Gastrocnemius medialis (tissue), 4 donors: ENCODE data around the gene BRINP1.

ENCODE experiments used
- CTCF ChIP-seq, 5 experiments: fragments of 450-650 bp in 3 of 5; fragments of 200-600 bp in 2 of 5; sonication (generic) in 2 of 5; IDR thresholded peaks in 4 of 5; conservative IDR thresholded peaks in 1 of 5; 1 replicate in 4 of 5; 2 replicates in 1 of 5; pipeline ENCODE4 v1.5.1; 2016 to 2019; ENCODE audit warnings: antibody characterized with exemption in 5 of 5, mild to moderate bottlenecking in 3 of 5, moderate library complexity in 3 of 5
- POLR2A ChIP-seq, 2 donors: fragments of 450-650 bp; IDR thresholded peaks; one replicate each; pipeline ENCODE4 v1.6.1; 2017; ENCODE audit warnings: antibody characterized with exemption in 2 of 2, mild to moderate bottlenecking in 2 of 2, moderate library complexity in 2 of 2

- TF ChIP-seq CTCF (IDR thresholded peaks at IDR 0.05 in 4 of 5, conservative IDR thresholded peaks at IDR 0.05 in 1 of 5) (no peak), POLR2A (IDR thresholded peaks at IDR 0.05) (no peak)
Observed at GRCh38 chr9:119360237-119360636, 9.0 kb downstream of the BRINP1 start.
